Choroid plexus epithelial cell (primary cell): ENCODE measurements around the gene KRTAP12-1.

Experiments
- DNase-seq: peaks from one replicate; pipeline ENCODE4 v3.0.0-alpha.2; 2010; ENCODE audit warnings: low read depth
- H3K4me3 ChIP-seq: 2 replicates; pipeline ENCODE4 v1.5.1; 2011; ENCODE audit warnings: low read depth, mild to moderate bottlenecking, control low read depth, low read length, moderate library complexity
- CTCF ChIP-seq: conservative IDR thresholded peaks from 2 replicates; pipeline ENCODE4 v1.5.1; 2011; ENCODE audit warnings: low read depth, mild to moderate bottlenecking, control low read depth, inconsistent platforms, low read length, moderate library complexity

The KRTAP12-1 gene

GRCh38 chr21:44727321-44727720 is 45.4 kb upstream of the KRTAP12-1 start:
- no peak for TF ChIP-seq CTCF
- H3K4me3 ChIP-seq = no peak overlapping the region
- no peak for DNase-seq

GRCh38 chr21:44726826-44727225 is 44.9 kb upstream of the KRTAP12-1 start:
- H3K4me3 ChIP-seq = no peak overlapping the region
- DNase-seq = no peak
- no peak for TF ChIP-seq CTCF

GRCh38 chr21:44724926-44725325 is 43.0 kb upstream of the KRTAP12-1 start:
- TF ChIP-seq CTCF = no peak
- no peak for DNase-seq
- no peak overlapping the region for H3K4me3 ChIP-seq

GRCh38 chr21:44724196-44724595 is 42.2 kb upstream of the KRTAP12-1 start:
- no peak for DNase-seq
- H3K4me3 ChIP-seq = no peak overlapping the region
- TF ChIP-seq CTCF = no peak

GRCh38 chr21:44723177-44724131 is 41.5 kb upstream of the KRTAP12-1 start:
- DNase-seq = no peak
- no peak overlapping the region for H3K4me3 ChIP-seq

GRCh38 chr21:44722731-44723130 is 40.8 kb upstream of the KRTAP12-1 start:
- no peak overlapping the region for H3K4me3 ChIP-seq
- no peak for TF ChIP-seq CTCF
- no peak for DNase-seq

More at GRCh38 chr21:44723177-44724131, 41.5 kb upstream of the KRTAP12-1 start:
- no peak for TF ChIP-seq CTCF

GRCh38 chr21:44720170-44720569 is 38.2 kb upstream of the KRTAP12-1 start:
- no peak for TF ChIP-seq CTCF

More at GRCh38 chr21:44720170-44720569, 38.2 kb upstream of the KRTAP12-1 start:
- no peak overlapping the region for H3K4me3 ChIP-seq
- no peak for DNase-seq
